Right cardiac atrium (tissue), 5 donors: ENCODE measurements around the gene SCN4A. TPM values are rescaled to one million over a fixed set of nuclear protein-coding genes. Genes with fewer than 3 reads are reported as not detected.
A peak's percentile ranks its signal among the peaks of the same experiment; 100 is the strongest.
"Not testable (repeated sequence)": the region's sequence is repeated elsewhere in the genome, so short reads cannot be mapped to it uniquely, and the experiment has no call there.

Experiments used
- ATAC-seq, 2 donors: fragments of 200-7000 bp; cut with Tn5 transposase; one replicate each; pipeline versions ENCODE4 v1.8.0 to v1.9.1; 2020; ENCODE audit warnings: moderate library complexity in 2 of 2, mild to moderate bottlenecking in 1 of 2
- DNase-seq, 3 donors: peaks; one replicate each; pipeline ENCODE4 v3.0.0-alpha.2; 2020
- H3K27ac ChIP-seq: one replicate; pipeline ENCODE4 v1.5.1; 2013; ENCODE audit warnings: mild to moderate bottlenecking, low read length, control low read depth, moderate library complexity
- H3K27me3 ChIP-seq: one replicate; pipeline ENCODE4 v1.6.1; 2013; ENCODE audit not compliant: control insufficient read depth, insufficient read depth
- H3K4me1 ChIP-seq: one replicate; pipeline ENCODE4 v1.6.1; 2013; ENCODE audit warnings: low read length; ENCODE audit not compliant: control insufficient read depth, insufficient read depth
- H3K4me3 ChIP-seq: one replicate; pipeline ENCODE4 v1.5.1; 2013; ENCODE audit warnings: low read length, control low read depth
- H3K9me3 ChIP-seq: one replicate; pipeline ENCODE4 v1.6.1; 2013; ENCODE audit warnings: low read length; ENCODE audit not compliant: control insufficient read depth
- WGBS: extraction: QIAGEN DNeasy Blood & Tissue Kit; methylation state at CpG from one replicate; pipeline ENCODE4 v1.1.7; 2013; 5-methylcytosine and 5-hydroxymethylcytosine counted together
- intact Hi-C, 4 donors: fragments of 100-400 bp; cut with DNase I; formaldehyde crosslinking; loops; one replicate each; pipeline versions ENCODE4 v1.11.0 to v1.14.0; 2022 to 2023
- polyA plus RNA-seq: library from polyadenylated mRNA; stranded (reverse); fragments of 200-250 nt; gene quantifications from one replicate; pipeline ENCODE4 v1.2.3, GENCODE V29; 2013
- total RNA-seq, 4 donors: library from RNA; stranded (reverse); fragmentation: NEBNext Ultra II Directional; extraction: Animal tissue kit (Norgen Biotek cat#: 25700); gene quantifications; one replicate each; pipeline ENCODE4 v1.2.1, GENCODE V29; 2021
- donor health status: healthy with polysubstance abuse.
- donor health status: DM: no; HTN: yes; CAD: no.
- donor health status: DM: no; HTN: no; CAD: no.
- donor health status: DM: no; HTN: yes; CAD: no; lungs with severe emphysema.
- donor health status: DM: yes; HTN: yes; CAD: no.

The SCN4A gene
- total and polyA plus RNA-seq, 5 donors: 1.6 to 5.8 (median 2.5) TPM

DNA sequence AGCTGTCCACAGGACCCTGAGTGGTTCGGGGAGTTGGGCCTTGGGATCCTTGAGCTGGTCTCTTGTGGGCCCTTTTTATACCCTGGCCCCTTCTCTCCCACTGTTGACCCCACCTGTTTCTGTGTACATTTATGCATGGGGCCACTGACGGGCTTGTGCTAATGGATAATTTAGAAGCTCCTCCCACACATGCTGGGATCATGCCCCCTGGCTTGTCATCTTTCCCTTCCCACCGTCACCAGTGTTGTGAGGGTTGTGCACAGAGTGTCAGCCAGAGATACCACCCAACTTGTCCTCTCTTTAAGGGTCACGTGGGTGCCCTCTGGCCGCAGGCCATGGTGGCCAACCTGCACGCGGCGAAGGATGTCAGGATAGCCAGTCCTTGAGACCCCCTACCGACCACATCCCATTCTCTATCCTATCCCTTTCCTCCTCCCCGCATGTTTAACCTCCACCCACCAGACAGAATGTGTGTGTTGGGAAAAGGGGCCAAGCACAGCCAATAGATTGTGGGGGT lies 53.9 kb downstream of the SCN4A start, which contains the start of gene GH1:
GH1 (minus strand) TSS at position 51 of the 517 bp plus-strand sequence. CDS start 63 bp downstream, outside the sequence.
- intact Hi-C loops: loop anchor here (2.0 to 10.0 kb wide), 7 partner anchors 72 to 366 kb away; partner anchors contain the start of genes ERN1 (in 3 of the 4), ICAM2 (in 2 of the 4) and PRR29 (in 1 of the 4)
- not testable (repeated sequence) for H3K4me1 ChIP-seq, H3K27ac ChIP-seq, H3K27me3 ChIP-seq, H3K4me3 ChIP-seq, H3K9me3 ChIP-seq, ATAC-seq, DNase-seq
- WGBS: 49% methylated on average over 10 of the region's 10 CpGs

DNA sequence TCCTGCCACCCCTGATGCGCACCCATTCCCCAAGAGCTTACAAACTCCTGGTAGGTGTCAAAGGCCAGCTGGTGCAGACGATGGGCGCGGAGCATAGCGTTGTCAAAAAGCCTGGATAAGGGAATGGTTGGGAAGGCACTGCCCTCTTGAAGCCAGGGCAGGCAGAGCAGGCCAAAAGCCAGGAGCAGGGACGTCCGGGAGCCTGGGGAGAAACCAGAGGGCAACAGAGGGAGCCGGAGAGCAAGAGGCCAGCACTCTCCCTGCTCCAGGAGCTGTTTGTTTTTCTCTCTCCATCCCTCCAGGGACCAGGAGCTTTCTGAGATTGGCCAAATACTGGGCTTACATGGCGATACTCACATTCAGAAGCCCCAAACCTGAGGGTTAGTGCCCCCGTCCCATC lies 54.4 kb downstream of the SCN4A start:
- 47% methylated on average over 10 of the region's 10 CpGs for WGBS
- ATAC-seq (no peak), DNase-seq (no peak)
- Histone ChIP-seq H3K4me3 (no peak overlapping the region), H3K27me3 (no peaks in the 10 kb centered on the region), H3K9me3 (no peaks in the 10 kb centered on the region), H3K4me1 (no peaks in the 10 kb centered on the region), H3K27ac (no peak overlapping the region)
- intact Hi-C loops: loop anchor here (2.0 to 10.0 kb wide), 7 partner anchors 72 to 366 kb away; partner anchors contain the start of genes ERN1 (in 3 of the 4), ICAM2 (in 2 of the 4) and PRR29 (in 1 of the 4)

GRCh38 chr17:63917646-63918045 lies 55.1 kb downstream of the SCN4A start:
- DNase-seq (no peak), ATAC-seq (no peak)
- H3K27me3 ChIP-seq: no peaks in the 10 kb centered on the region
- no peak overlapping the region for H3K27ac ChIP-seq
- 78% methylated on average over 13 of the region's 13 CpGs for WGBS
- intact Hi-C loops: loop anchor here (2.0 to 10.0 kb wide), 7 partner anchors 73 to 367 kb away; partner anchors contain the start of genes ERN1 (in 3 of the 4), ICAM2 (in 2 of the 4) and PRR29 (in 1 of the 4)
- H3K4me3 ChIP-seq: no peak overlapping the region
- H3K4me1 ChIP-seq: no peaks in the 10 kb centered on the region
- no peaks in the 10 kb centered on the region for H3K9me3 ChIP-seq

DNA sequence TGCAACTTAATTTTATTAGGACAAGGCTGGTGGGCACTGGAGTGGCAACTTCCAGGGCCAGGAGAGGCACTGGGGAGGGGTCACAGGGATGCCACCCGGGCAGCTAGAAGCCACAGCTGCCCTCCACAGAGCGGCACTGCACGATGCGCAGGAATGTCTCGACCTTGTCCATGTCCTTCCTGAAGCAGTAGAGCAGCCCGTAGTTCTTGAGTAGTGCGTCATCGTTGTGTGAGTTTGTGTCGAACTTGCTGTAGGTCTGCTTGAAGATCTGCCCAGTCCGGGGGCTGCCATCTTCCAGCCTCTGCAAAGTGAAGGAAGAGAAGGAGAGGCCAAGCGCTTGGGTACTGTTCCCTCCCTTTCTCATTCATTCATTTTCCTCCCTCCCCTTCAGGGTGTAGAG lies 55.5 kb downstream of the SCN4A start:
- DNase-seq, H3K27ac ChIP-seq, H3K27me3 ChIP-seq, ATAC-seq, H3K9me3 ChIP-seq, H3K4me3 ChIP-seq, H3K4me1 ChIP-seq: not testable (repeated sequence)
- 85% methylated on average over 11 of the region's 11 CpGs for WGBS
- intact Hi-C loops: loop anchor here (5.0 to 10.0 kb wide), 6 partner anchors 75 to 368 kb away; partner anchors contain the start of genes ERN1 (in 3 of the 4), ICAM2 (in 2 of the 4) and PRR29 (in 1 of the 4)

GRCh38 chr17:63916566-63917185 lies 56.0 kb downstream of the SCN4A start:
- WGBS: 81% methylated on average over 12 of the region's 12 CpGs
- ATAC-seq: no peak
- Histone ChIP-seq H3K4me3 (no peak overlapping the region), H3K27me3 (no peaks in the 10 kb centered on the region), H3K4me1 (no peaks in the 10 kb centered on the region), H3K9me3 (no peaks in the 10 kb centered on the region), H3K27ac (no peak overlapping the region)
- intact Hi-C loops: loop anchor here (5.0 to 10.0 kb wide), 6 partner anchors 76 to 368 kb away; partner anchors contain the start of genes ERN1 (in 3 of the 4), ICAM2 (in 2 of the 4) and PRR29 (in 1 of the 4)
- DNase-seq: no peak

DNA sequence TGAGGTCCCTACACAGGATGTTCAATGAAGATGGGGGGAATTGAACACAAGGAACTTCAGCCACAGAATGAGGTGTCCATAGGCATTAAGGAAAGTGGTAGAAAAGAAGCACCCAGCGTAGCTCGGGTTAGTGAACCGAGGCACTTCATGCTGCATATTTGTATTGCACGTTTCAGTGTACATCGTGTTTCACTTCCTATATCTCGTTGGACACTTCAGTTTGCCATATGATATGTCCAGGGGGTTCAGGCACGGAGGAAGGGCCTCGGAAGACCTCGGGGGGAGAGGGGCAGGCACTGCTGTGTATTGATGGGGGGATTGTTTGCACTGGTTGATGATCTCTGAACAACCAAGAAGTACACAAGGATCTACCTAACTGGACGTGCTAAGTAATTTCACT lies 57.0 kb downstream of the SCN4A start:
- H3K27me3 ChIP-seq, DNase-seq, ATAC-seq, H3K4me1 ChIP-seq, H3K4me3 ChIP-seq, H3K9me3 ChIP-seq, H3K27ac ChIP-seq: not testable (repeated sequence)
- intact Hi-C loops: loop anchor here (5.0 to 10.0 kb wide), 6 partner anchors 77 to 369 kb away; partner anchors contain the start of genes ERN1 (in 3 of the 4), ICAM2 (in 2 of the 4) and PRR29 (in 1 of the 4)
- WGBS: 75% methylated on average over 10 of the region's 10 CpGs

DNA sequence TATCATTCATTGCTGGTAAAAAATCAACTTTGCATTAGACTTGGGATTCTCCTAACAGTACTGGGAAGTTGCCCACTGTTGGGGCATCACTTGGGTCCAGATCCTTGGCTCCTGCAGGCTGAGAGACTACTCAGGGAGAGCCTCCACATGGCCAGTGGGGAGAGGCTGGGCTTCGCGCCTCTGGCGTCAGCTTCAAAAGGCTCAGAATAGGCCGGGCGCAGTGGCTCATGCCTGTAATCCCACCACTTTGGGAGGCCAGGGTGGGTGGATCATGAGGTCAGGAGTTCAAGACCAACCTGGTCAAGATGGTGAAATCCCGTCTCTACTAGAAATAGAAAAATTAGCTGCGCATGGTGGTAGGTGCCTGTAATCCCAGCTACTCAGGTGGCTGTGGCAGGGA lies 58.2 kb downstream of the SCN4A start:
- 95% methylated on average over 7 of the region's 7 CpGs for WGBS
- ATAC-seq (no peak), DNase-seq (no peak)
- H3K4me3 ChIP-seq: no peak overlapping the region
- no peak overlapping the region for H3K27ac ChIP-seq
- intact Hi-C loops: loop anchor here in 3 of 4 donors (5.0 to 10.0 kb wide), 6 partner anchors 33 to 370 kb away; partner anchors contain the start of genes ICAM2 (in 3 of the 3), ERN1 (in 2 of the 3) and PRR29 (in 1 of the 3)
- H3K4me1 ChIP-seq: no peaks in the 10 kb centered on the region
- no peaks in the 10 kb centered on the region for H3K27me3 ChIP-seq
- H3K9me3 ChIP-seq: no peaks in the 10 kb centered on the region

DNA sequence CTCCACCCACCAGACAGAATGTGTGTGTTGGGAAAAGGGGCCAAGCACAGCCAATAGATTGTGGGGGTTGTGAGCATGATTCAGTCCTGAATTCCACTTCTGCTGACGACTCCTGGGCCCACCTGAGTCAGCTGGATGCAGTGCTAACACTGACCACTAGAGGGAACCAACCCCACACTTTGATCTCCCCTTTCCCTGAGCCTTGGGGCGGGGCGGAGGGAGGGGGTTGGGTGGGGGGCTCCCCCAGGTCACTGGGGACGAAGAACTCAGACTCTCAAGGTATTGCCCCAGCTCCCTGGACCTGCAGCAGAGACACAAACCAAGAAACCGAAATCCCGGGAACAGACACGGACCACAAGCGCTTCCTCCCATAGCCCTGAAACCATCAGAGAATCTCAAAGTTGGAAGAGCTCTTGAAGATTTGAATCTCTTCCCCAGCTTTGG lies 61.0 kb downstream of the SCN4A start:
- Histone ChIP-seq H3K27ac (no peak overlapping the region), H3K4me3 (no peak overlapping the region), H3K4me1 (no peaks in the 10 kb centered on the region), H3K27me3 (no peaks in the 10 kb centered on the region), H3K9me3 (no peaks in the 10 kb centered on the region)
- 40% methylated on average over 8 of the region's 8 CpGs for WGBS
- DNase-seq: peak in 1 of 3 donors; percentile 47
- ATAC-seq: peak in 1 of 2 donors; percentile 66
- intact Hi-C loops: loop anchor here in 3 of 4 donors (5.0 to 10.0 kb wide), 6 partner anchors 36 to 373 kb away; partner anchors contain the start of genes ICAM2 (in 3 of the 3), ERN1 (in 2 of the 3) and PRR29 (in 1 of the 3)

GRCh38 chr17:63911041-63911635 lies 61.6 kb downstream of the SCN4A start, which contains the start of gene CSHL1:
Gene CSHL1, minus strand, starts transcription at chr17:63911258. Its CDS starts 62 bp downstream, at chr17:63911196.
- Histone ChIP-seq H3K9me3 (no peaks in the 10 kb centered on the region), H3K27me3 (no peaks in the 10 kb centered on the region), H3K27ac (no peak within 1 kb of the TSS), H3K4me3 (no peak within 1 kb of the TSS), H3K4me1 (no peaks in the 10 kb centered on the region)
- intact Hi-C loops: loop anchor here in 3 of 4 donors (5.0 to 10.0 kb wide), 6 partner anchors 36 to 374 kb away; partner anchors contain the start of genes ICAM2 (in 3 of the 3), ERN1 (in 2 of the 3) and PRR29 (in 1 of the 3)
- ATAC-seq (no peak), DNase-seq (peak in 1 of 3 donors; percentile 41)
- WGBS: 65% methylated on average over 15 of the region's 15 CpGs

DNA sequence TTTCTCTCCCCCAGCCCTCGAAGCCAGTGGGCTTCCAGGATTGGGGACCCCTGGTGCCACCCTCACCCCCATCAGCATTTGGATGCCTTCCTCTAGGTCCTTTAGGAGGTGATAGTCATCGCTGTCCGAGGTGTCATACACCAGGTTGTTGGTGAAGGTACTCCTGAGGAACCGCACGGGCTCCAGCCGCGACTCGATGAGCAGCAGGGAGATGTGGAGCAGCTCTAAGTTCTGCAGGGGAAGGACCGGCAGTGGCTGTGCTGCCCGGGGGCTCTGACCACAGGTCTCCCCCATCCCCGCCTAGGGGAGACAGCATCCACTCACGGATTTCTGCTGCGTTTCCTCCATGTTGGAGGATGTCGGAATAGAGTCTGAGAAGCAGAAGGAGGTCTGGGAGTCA lies 62.6 kb downstream of the SCN4A start:
- Histone ChIP-seq H3K4me1 (no peaks in the 10 kb centered on the region), H3K27me3 (no peaks in the 10 kb centered on the region), H3K4me3 (no peak overlapping the region), H3K9me3 (no peaks in the 10 kb centered on the region), H3K27ac (no peak overlapping the region)
- WGBS: 81% methylated on average over 14 of the region's 14 CpGs
- intact Hi-C loops: loop anchor here in 3 of 4 donors (5.0 to 10.0 kb wide), 6 partner anchors 37 to 375 kb away; partner anchors contain the start of genes ICAM2 (in 3 of the 3), ERN1 (in 2 of the 3) and PRR29 (in 1 of the 3)
- ATAC-seq: no peak
- DNase-seq: peak in 1 of 3 donors; percentile 33
